ENCODE results near the gene JAZF1.

- TF ChIP-seq CTCF (IDR thresholded peaks at IDR 0.05; ENCODE audit: low read length) (no peak), EZH2 (IDR thresholded peaks at IDR 0.05; ENCODE audit: borderline replicate concordance, low read length) (no peak)
Observed at GRCh38 chr7:27920281-27920946, 260.2 kb downstream of the JAZF1 start.

All from OCI-LY1 (cell line).